Right ventricle myocardium superior (tissue), 1 donor: ENCODE results near the gene ANKRD62. TPM values are rescaled to one million over a fixed set of nuclear protein-coding genes. Genes with fewer than 3 reads are reported as not detected.
"Not testable (repeated sequence)": the region's sequence is repeated elsewhere in the genome, so short reads cannot be mapped to it uniquely, and the experiment has no call there.

ENCODE experiments used
- ATAC-seq: fragments of 200-7000 bp; cut with Tn5 transposase; one replicate; pipeline ENCODE4 v1.9.1; 2020; ENCODE audit warnings: mild to moderate bottlenecking; ENCODE audit not compliant: poor library complexity
- DNase-seq: peaks from one replicate; pipeline ENCODE4 v3.0.0-alpha.2; 2020
- intact Hi-C: fragments of 100-400 bp; cut with DNase I; formaldehyde crosslinking; loops from one replicate; pipeline ENCODE4 v1.11.2; 2022
- total RNA-seq: library from RNA; stranded (reverse); fragmentation: NEBNext Ultra II Directional; extraction: Animal tissue kit (Norgen Biotek cat#: 25700); gene quantifications from one replicate; pipeline ENCODE4 v1.2.1, GENCODE V29; 2021
- donor health status: DM: no; HTN: yes; CAD: no; lungs with severe emphysema.

The ANKRD62 gene
- total RNA-seq, 1 donor from 2014 or later: not detected

DNA sequence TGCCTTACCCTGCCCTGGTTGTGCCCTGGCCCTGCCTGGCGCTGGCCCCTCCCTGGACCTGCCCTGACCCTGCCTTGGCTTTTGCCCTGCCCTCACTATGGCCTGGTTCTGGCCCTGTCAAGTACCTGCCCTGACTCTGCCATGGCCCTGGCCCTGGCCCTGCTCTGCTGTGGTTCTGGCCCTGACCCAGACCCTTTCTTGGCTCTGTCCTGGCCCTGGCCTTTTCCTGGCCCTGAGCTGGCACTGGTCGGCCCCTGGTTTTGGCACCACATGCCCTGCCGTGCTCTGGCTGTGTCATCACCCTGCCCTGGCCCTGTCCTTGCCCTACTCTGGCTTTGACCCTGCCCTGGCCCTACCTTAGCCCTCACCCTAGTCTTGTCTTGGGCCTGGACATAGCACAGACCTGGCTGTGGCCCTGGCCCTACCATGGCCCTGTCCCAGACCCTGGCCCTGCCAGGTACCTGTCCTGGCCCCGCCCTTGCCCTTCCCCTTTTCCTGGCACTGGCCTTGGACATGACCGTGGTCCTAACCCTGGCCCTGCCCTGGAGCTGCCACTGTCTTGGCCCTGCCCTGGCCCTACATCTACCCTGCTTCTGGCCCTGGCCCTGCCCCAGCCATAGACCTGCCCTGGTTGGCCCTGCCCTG lies 4.8 kb upstream of the ANKRD62 start:
- DNase-seq (no peak), ATAC-seq (peak; percentile 25)
- intact Hi-C loops: no loop called here

DNA sequence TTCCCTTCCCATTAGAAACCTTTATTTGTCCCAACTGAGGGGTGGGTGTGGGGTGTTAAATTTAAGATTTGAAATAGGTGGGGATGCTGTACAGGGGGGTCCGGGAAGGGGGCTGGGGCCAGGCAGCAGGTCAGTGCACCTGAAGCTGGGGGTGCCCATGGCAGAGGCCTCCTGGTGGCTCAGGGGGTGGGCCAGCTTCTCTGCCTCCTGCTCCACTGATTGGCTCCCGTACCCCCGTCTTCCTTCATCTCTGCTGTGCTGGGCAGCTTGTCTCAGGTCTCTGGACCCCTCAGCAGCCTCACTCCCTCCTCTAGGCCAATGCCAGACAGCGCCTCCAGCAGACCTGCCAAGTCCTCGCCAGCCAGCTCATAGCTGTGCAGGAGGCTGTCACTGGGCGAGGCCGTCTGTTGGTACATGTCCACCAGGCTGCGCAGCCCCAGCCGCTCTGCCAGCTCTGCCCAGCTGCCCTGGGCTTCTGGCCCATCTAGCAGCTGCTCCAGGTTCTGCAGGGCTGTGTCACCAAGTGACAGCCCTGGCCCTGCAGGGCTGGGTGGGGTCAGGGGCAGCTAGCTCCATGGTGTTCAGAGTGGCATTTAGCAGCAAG lies 2.0 kb upstream of the ANKRD62 start:
- no peak for DNase-seq
- intact Hi-C loops: loop anchor here (10.0 kb wide), 1 partner anchor 143 kb away; no protein-coding TSS in a partner anchor
- ATAC-seq: no peak

GRCh38 chr18:12092398-12093229 lies 1.0 kb upstream of the ANKRD62 start:
- intact Hi-C loops: loop anchor here (10.0 kb wide), 1 partner anchor 142 kb away; no protein-coding TSS in a partner anchor
- DNase-seq (peak; percentile 60), ATAC-seq (peak; percentile 88)

- DNase-seq: no peak
- ATAC-seq: no peak
- intact Hi-C loops: loop anchor here (10.0 kb wide), 1 partner anchor 136 kb away; no protein-coding TSS in a partner anchor
Observed at GRCh38 chr18:12098374-12098773, 4.7 kb downstream of the ANKRD62 start.

GRCh38 chr18:12099160-12099559 lies 5.5 kb downstream of the ANKRD62 start:
- no peak for DNase-seq
- ATAC-seq: no peak
- intact Hi-C loops: loop anchor here (10.0 kb wide), 1 partner anchor 136 kb away; no protein-coding TSS in a partner anchor

- intact Hi-C loops: no loop called here
- DNase-seq: no peak
- no peak for ATAC-seq
Observed at GRCh38 chr18:12101266-12101665, 7.6 kb downstream of the ANKRD62 start.

- intact Hi-C loops: no loop called here
- DNase-seq: no peak
- no peak for ATAC-seq
Observed at GRCh38 chr18:12102136-12102842, 8.6 kb downstream of the ANKRD62 start.

- DNase-seq: no peak
Observed at GRCh38 chr18:12106471-12106870, 12.8 kb downstream of the ANKRD62 start.

GRCh38 chr18:12109836-12110235 lies 16.2 kb downstream of the ANKRD62 start:
- intact Hi-C loops: no loop called here
- ATAC-seq: no peak
- DNase-seq: no peak

More at GRCh38 chr18:12106471-12106870, 12.8 kb downstream of the ANKRD62 start:
- intact Hi-C loops: no loop called here
- no peak for ATAC-seq

- ATAC-seq (no peak), DNase-seq (no peak)
- intact Hi-C loops: no loop called here
Observed at GRCh38 chr18:12113999-12114646, 20.5 kb downstream of the ANKRD62 start.

DNA sequence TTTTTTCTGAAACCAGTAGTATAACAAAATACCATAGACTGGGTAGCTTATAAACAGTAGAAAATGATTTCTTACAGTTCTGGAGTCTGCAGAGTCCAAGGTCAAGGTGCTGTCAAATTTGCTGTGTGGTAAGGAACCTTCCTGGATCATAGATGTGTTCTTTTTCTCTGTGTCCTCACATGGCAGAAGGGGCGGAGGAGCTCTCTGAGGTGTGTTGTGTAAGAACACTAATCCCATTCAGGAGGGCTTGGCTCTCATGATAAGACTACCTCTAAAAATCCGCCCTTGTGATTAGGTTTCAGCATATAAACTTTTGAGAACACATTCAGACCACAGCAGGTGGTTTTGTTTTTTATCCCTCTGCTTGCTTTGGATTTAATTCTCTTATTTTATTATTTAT lies 25.7 kb downstream of the ANKRD62 start:
- intact Hi-C loops: no loop called here
- DNase-seq (no peak), ATAC-seq (no peak)

DNA sequence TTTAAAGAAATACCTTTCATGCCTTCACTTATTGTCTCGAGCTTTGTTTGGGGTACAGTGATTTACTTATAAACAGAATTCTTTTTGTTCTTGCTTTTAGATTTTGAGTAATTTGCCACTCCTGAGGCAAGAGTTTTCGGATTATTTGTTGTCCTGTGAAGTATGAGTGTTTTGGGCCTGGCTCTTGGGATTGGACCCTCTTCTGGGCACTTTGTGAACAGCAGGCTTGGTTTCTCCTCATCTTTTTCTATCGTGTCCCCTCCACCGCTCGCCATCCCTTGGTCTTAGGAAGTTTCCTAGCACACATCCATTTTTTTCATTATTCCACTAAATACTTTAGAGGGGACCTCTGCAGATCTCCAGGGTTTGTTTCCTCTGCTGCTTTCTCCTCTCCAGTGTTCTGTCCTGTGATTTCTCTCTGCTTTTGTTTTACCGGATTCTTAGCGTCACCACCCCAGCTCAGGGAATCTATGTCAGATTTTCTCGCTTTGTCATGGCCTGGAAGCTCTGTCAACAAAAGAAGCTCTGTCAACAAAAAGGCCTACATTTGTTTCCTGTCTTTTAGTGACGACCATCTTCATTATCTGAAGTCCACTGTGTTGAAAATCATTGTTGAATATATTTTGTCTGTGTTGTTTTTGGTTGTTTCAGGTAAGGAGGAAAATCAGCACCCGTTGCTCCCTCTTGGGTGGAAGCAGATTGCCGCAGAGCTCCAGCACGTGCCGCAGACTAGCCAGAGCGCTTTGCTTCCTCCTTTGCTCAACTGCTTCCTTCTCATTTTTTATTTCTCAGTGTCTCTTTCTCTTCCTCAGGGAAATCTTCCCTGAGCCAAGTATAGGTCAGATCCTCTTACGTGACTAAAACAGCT lies 27.8 kb downstream of the ANKRD62 start:
- no peak for DNase-seq
- no peak for ATAC-seq
- intact Hi-C loops: no loop called here

- intact Hi-C loops, ATAC-seq: not testable (repeated sequence)
Observed at GRCh38 chr18:12122043-12122389, 28.4 kb downstream of the ANKRD62 start.

GRCh38 chr18:12127647-12128046 lies 34.0 kb downstream of the ANKRD62 start:
- intact Hi-C loops, ATAC-seq, DNase-seq: not testable (repeated sequence)

More at GRCh38 chr18:12122043-12122389, 28.4 kb downstream of the ANKRD62 start:
- DNase-seq: not testable (repeated sequence)

GRCh38 chr18:12138831-12139230 lies 45.2 kb downstream of the ANKRD62 start:
- intact Hi-C loops, ATAC-seq, DNase-seq: not testable (repeated sequence)

DNA sequence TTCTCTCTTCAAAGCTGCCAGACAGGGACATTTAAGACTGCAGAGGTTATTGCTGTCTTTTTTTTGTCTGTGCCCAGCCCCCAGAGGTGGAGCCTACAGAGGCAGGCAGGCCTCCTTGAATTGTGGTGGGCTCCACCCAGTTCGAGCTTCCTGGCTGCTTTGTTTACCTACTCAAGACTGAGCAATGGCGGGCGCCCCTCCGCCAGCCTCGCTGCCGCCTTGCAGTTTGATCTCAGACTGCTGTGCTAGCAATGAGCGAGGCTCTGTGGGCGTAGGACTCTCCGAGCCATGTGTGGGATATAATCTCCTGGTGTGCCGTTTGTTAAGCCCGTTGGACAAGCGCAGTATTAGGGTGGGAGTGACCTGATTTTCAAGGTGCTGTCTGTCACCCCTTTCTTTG lies 47.2 kb downstream of the ANKRD62 start:
- ATAC-seq, DNase-seq, intact Hi-C loops: not testable (repeated sequence)

- DNase-seq, ATAC-seq, intact Hi-C loops: not testable (repeated sequence)
Observed at GRCh38 chr18:12141778-12142177, 48.1 kb downstream of the ANKRD62 start.
